PFSK-1 (cell line): ENCODE measurements around the gene COL6A3.

Experiments used
- POLR2AphosphoS5 ChIP-seq: IDR thresholded peaks from 2 replicates; pipeline ENCODE4 v1.6.1; 2012; ENCODE audit warnings: low read depth, mild to moderate bottlenecking, control low read depth, low read length, moderate library complexity
- SIN3A ChIP-seq: IDR thresholded peaks from 2 replicates; pipeline ENCODE4 v1.6.1; 2012; ENCODE audit warnings: mild to moderate bottlenecking, low read length, moderate library complexity, borderline replicate concordance; ENCODE audit not compliant: insufficient read depth
- TF ChIP-seq, protein P1 (sequence below), 2 experiments: IDR thresholded peaks; 2 replicates each; pipeline versions ENCODE4 v1.6.1 to v1.8.0; 2011 to 2012; ENCODE audit warnings: low read depth in 2 of 2, low read length in 2 of 2, control low read depth in 1 of 2, inconsistent platforms in 1 of 2, mild to moderate bottlenecking in 1 of 2, moderate library complexity in 1 of 2; ENCODE audit not compliant: insufficient read depth in 1 of 2

DNA sequence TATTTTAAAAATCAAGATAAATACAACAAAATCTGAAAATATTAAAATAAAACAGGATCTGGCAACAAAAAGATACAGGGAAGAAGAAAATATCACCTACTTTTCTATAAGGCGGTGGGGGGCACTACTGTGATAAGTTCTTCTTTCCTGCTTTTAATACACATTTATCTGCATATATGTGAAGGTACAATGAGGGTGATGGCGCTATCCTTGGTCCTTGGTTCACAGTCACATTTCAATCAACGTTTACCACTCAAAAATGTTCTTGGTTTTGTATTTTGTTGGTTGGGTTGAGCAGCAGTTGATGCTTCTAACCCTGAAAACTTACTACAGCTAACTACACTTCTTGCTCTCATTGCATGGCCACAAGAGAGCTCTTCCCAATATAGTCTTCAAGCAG lies 112.4 kb downstream of the COL6A3 start:
- TF ChIP-seq, protein P1, sequence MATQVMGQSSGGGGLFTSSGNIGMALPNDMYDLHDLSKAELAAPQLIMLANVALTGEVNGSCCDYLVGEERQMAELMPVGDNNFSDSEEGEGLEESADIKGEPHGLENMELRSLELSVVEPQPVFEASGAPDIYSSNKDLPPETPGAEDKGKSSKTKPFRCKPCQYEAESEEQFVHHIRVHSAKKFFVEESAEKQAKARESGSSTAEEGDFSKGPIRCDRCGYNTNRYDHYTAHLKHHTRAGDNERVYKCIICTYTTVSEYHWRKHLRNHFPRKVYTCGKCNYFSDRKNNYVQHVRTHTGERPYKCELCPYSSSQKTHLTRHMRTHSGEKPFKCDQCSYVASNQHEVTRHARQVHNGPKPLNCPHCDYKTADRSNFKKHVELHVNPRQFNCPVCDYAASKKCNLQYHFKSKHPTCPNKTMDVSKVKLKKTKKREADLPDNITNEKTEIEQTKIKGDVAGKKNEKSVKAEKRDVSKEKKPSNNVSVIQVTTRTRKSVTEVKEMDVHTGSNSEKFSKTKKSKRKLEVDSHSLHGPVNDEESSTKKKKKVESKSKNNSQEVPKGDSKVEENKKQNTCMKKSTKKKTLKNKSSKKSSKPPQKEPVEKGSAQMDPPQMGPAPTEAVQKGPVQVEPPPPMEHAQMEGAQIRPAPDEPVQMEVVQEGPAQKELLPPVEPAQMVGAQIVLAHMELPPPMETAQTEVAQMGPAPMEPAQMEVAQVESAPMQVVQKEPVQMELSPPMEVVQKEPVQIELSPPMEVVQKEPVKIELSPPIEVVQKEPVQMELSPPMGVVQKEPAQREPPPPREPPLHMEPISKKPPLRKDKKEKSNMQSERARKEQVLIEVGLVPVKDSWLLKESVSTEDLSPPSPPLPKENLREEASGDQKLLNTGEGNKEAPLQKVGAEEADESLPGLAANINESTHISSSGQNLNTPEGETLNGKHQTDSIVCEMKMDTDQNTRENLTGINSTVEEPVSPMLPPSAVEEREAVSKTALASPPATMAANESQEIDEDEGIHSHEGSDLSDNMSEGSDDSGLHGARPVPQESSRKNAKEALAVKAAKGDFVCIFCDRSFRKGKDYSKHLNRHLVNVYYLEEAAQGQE (IDR thresholded peaks at IDR 0.05; ENCODE audit: insufficient read depth in 1 of 2, low read depth in 2 of 2, low read length in 2 of 2) = peak in 1 of 2 experiments; percentile 28; a peak in 1 of 4 replicates
- TF ChIP-seq POLR2AphosphoS5 = no peak
- no peak for TF ChIP-seq SIN3A
